ENCODE data around the gene CYB5R4. TPM values are rescaled to one million over a fixed set of nuclear protein-coding genes. Genes with fewer than 3 reads are reported as not detected.
"Not testable (repeated sequence)": the region's sequence is repeated elsewhere in the genome, so short reads cannot be mapped to it uniquely, and the experiment has no call there.

CYB5R4 gene
- total RNA-seq, 2 donors from 2014 or later, result 3.3 to 3.9 TPM

- Histone ChIP-seq H3K36me3 (no peaks in the 10 kb centered on the region), H3K4me3 (no peak overlapping the region), H3K27ac (no peak overlapping the region), H3K4me1 (peaks cover 0 to 4% of the 10 kb centered on the region in 2 donors), H3K9me3 (no peaks in the 10 kb centered on the region), H3K27me3 (no peaks in the 10 kb centered on the region)
- TF ChIP-seq CTCF (IDR thresholded peaks at IDR 0.05), result no peak
- no peak for DNase-seq (ENCODE audit: low spot score)
Measured at GRCh38 chr6:83889621-83890020, 30.1 kb downstream of the CYB5R4 start.

GRCh38 chr6:83890520-83890919 lies 31.0 kb downstream of the CYB5R4 start:
- no peak for TF ChIP-seq CTCF (IDR thresholded peaks at IDR 0.05)
- no peaks in the 10 kb centered on the region for H3K27me3 ChIP-seq

GRCh38 chr6:83891586-83891985 lies 32.1 kb downstream of the CYB5R4 start:
- no peak for TF ChIP-seq CTCF (IDR thresholded peaks at IDR 0.05)
- no peaks in the 10 kb centered on the region for H3K9me3 ChIP-seq
- H3K4me3 ChIP-seq, result no peak overlapping the region
- H3K36me3 ChIP-seq, result no peaks in the 10 kb centered on the region
- peaks cover 0 to 4% of the 10 kb centered on the region in 2 donors for H3K4me1 ChIP-seq
- DNase-seq (ENCODE audit: low spot score), result no peak
- no peak overlapping the region for H3K27ac ChIP-seq
- no peaks in the 10 kb centered on the region for H3K27me3 ChIP-seq

More at GRCh38 chr6:83890520-83890919, 31.0 kb downstream of the CYB5R4 start:
- H3K27ac ChIP-seq, result no peak overlapping the region
- no peak for DNase-seq (ENCODE audit: low spot score)
- H3K4me1 ChIP-seq, result peaks cover 0 to 4% of the 10 kb centered on the region in 2 donors
- no peak overlapping the region for H3K4me3 ChIP-seq
- no peaks in the 10 kb centered on the region for H3K36me3 ChIP-seq
- no peaks in the 10 kb centered on the region for H3K9me3 ChIP-seq

- Histone ChIP-seq H3K27ac (no peak overlapping the region), H3K9me3 (no peaks in the 10 kb centered on the region), H3K27me3 (no peaks in the 10 kb centered on the region), H3K4me3 (no peak overlapping the region), H3K4me1 (peaks cover 0 to 4% of the 10 kb centered on the region in 2 donors), H3K36me3 (no peaks in the 10 kb centered on the region)
- no peak for DNase-seq (ENCODE audit: low spot score)
- TF ChIP-seq CTCF (IDR thresholded peaks at IDR 0.05), result no peak
Measured at GRCh38 chr6:83893024-83893423, 33.5 kb downstream of the CYB5R4 start.

- not testable (repeated sequence) for H3K4me3 ChIP-seq; DNase-seq (ENCODE audit: low spot score); H3K27me3 ChIP-seq; H3K9me3 ChIP-seq; H3K36me3 ChIP-seq; H3K27ac ChIP-seq; H3K4me1 ChIP-seq
Measured at GRCh38 chr6:83897094-83897493, 37.6 kb downstream of the CYB5R4 start.

- no peak overlapping the region for H3K4me3 ChIP-seq
- H3K36me3 ChIP-seq, result no peaks in the 10 kb centered on the region
- no peaks in the 10 kb centered on the region for H3K4me1 ChIP-seq
- H3K27ac ChIP-seq, result no peak overlapping the region
- DNase-seq (ENCODE audit: low spot score), result no peak
- no peaks in the 10 kb centered on the region for H3K27me3 ChIP-seq
- H3K9me3 ChIP-seq, result peaks cover 0 to 10% of the 10 kb centered on the region in 2 donors
- no peak for TF ChIP-seq CTCF (IDR thresholded peaks at IDR 0.05)
Measured at GRCh38 chr6:83901624-83902023, 42.1 kb downstream of the CYB5R4 start.
